MCF 10A (cell line): ENCODE data around the gene LSMEM2. TPM values are rescaled to one million over a fixed set of nuclear protein-coding genes. Genes with fewer than 3 reads are reported as not detected.

Source experiments
- BruUV-seq: library from RNA; stranded (reverse); fragments of 400-500 nt; replicated peaks from 2 replicates; lab custom pipeline; 2021; lab: Mats Ljungman, UMichigan
- CTCF ChIA-PET: fragments of 300-600 bp; sonication (Branson Sonifier 250); formaldehyde crosslinking; extraction: SDS; loops from one replicate; lab custom pipeline; 2021; ENCODE audit warnings: antibody characterized with exemption, inconsistent platforms; lab: Yijun Ruan, JAX
- POLR2A ChIA-PET: fragments of 300-600, 350-650 bp; sonication (Branson Sonifier 250); formaldehyde crosslinking; extraction: SDS; loops from one replicate; lab custom pipeline; 2020; ENCODE audit warnings: antibody characterized with exemption, inconsistent platforms; lab: Yijun Ruan, JAX
- DNase-seq: peaks from one replicate; pipeline ENCODE4 v3.0.0-alpha.2; 2018; ENCODE audit not compliant: unreplicated experiment
- H3K27ac Mint-ChIP-seq: one replicate; pipeline ENCODE4 v1.8.0; 2022; ENCODE audit warnings: mild to moderate bottlenecking, low read depth, mixed read lengths; ENCODE audit not compliant: unreplicated experiment
- H3K27me3 Mint-ChIP-seq: one replicate; pipeline ENCODE4 v1.8.0; 2022; ENCODE audit warnings: mixed read lengths; ENCODE audit not compliant: insufficient read depth, unreplicated experiment
- H3K36me3 Mint-ChIP-seq: one replicate; pipeline ENCODE4 v1.8.0; 2022; ENCODE audit warnings: mild to moderate bottlenecking, moderate library complexity, mixed read lengths; ENCODE audit not compliant: insufficient read depth, unreplicated experiment
- H3K4me1 Mint-ChIP-seq: one replicate; pipeline ENCODE4 v1.8.0; 2022; ENCODE audit warnings: mixed read lengths; ENCODE audit not compliant: insufficient read depth, unreplicated experiment
- H3K4me3 Mint-ChIP-seq: one replicate; pipeline ENCODE4 v1.8.0; 2022; ENCODE audit warnings: mild to moderate bottlenecking, moderate library complexity, mixed read lengths; ENCODE audit not compliant: unreplicated experiment
- H3K9me3 Mint-ChIP-seq: one replicate; pipeline ENCODE4 v1.8.0; 2022; ENCODE audit warnings: mixed read lengths; ENCODE audit not compliant: unreplicated experiment
- intact Hi-C: fragments of 100-400 bp; cut with micrococcal nuclease; formaldehyde crosslinking; loops from 2 replicates; pipeline ENCODE4 v1.14.1; 2022
- total RNA-seq: library from RNA; stranded (reverse); gene quantifications from 2 replicates; pipeline ENCODE4 v1.2.3, GENCODE V29; 2022
- TF ChIP-seq, protein P1 (sequence below): fragments of 200-600 bp; IDR thresholded peaks from one replicate; pipeline ENCODE4 v1.8.0; 2022; ENCODE audit warnings: antibody characterized with exemption, mild to moderate bottlenecking; ENCODE audit not compliant: unreplicated experiment

Gene LSMEM2
- total RNA-seq, 1 experiment from 2014 or later, result not detected

DNA sequence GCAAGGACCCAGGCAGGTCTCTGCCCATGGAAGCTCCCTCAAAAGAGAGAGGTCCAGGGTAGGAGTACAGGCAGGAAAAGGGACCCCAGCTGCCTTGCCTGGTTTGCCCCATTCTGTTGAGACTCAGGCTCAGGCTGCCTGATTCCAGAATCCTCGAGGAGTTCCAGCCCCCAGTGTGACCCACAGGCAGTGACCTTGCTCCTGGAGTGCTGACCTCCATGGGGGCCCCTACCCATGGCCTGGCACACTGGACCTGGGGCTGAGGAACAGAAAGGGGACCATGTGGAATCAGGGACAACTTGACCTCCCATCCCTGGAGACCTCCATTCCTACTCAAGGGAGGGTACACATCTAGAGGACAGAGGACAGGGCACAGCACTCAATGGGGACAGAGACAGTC is 13.3 kb upstream of the LSMEM2 start:
- no TSS peak for BruUV-seq
- Mint-ChIP-seq H3K27me3 (no peaks in the 10 kb centered on the region), H3K27ac (no peak overlapping the region), H3K4me1 (peaks cover 25% of the 10 kb centered on the region), H3K9me3 (no peaks in the 10 kb centered on the region), H3K4me3 (no peak overlapping the region), H3K36me3 (no peaks in the 10 kb centered on the region)
- TF ChIP-seq, protein P1, sequence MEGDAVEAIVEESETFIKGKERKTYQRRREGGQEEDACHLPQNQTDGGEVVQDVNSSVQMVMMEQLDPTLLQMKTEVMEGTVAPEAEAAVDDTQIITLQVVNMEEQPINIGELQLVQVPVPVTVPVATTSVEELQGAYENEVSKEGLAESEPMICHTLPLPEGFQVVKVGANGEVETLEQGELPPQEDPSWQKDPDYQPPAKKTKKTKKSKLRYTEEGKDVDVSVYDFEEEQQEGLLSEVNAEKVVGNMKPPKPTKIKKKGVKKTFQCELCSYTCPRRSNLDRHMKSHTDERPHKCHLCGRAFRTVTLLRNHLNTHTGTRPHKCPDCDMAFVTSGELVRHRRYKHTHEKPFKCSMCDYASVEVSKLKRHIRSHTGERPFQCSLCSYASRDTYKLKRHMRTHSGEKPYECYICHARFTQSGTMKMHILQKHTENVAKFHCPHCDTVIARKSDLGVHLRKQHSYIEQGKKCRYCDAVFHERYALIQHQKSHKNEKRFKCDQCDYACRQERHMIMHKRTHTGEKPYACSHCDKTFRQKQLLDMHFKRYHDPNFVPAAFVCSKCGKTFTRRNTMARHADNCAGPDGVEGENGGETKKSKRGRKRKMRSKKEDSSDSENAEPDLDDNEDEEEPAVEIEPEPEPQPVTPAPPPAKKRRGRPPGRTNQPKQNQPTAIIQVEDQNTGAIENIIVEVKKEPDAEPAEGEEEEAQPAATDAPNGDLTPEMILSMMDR, result no peak
- POLR2A ChIA-PET, result interaction anchor here (1.1 to 1.5 kb wide), 2 partner anchors 19 to 62 kb away, joined by 3 read pairs; partner anchors contain the start of gene TUSC2
- intact Hi-C loops, result no loop called here
- no peak for DNase-seq
- CTCF ChIA-PET, result interaction anchor here (0.6 to 1.5 kb wide), 3 partner anchors 9 to 63 kb away, joined by 3 to 11 read pairs (median 3); no protein-coding TSS in a partner anchor

DNA sequence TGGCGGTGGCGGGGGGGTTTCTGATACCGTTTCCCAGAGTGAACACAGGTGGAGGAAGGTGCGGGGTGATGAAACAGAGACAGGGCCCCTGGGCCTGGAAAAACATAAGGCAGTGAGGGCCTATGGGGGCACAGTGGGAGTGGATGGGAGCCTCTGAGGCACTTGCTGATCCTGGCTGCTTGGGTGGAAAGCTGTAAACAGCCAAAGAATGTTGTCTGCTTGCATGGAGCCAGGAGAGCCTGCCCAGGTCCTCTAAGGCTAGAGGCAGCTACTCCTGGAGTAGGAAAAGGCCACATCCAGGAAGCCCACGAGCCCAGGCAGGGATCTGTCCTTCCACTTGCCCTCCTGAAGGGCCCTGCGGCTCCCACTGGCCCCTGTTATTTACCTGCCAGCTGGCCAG is 12.9 kb upstream of the LSMEM2 start:
- TF ChIP-seq, protein P1, result no peak
- Mint-ChIP-seq H3K9me3 (no peaks in the 10 kb centered on the region), H3K36me3 (no peaks in the 10 kb centered on the region), H3K27ac (no peak overlapping the region), H3K4me1 (peaks cover 27% of the 10 kb centered on the region), H3K4me3 (no peak overlapping the region), H3K27me3 (no peaks in the 10 kb centered on the region)
- intact Hi-C loops, result no loop called here
- DNase-seq, result no peak
- no TSS peak for BruUV-seq
- ChIA-PET CTCF (interaction anchor here (0.6 to 1.0 kb wide), 4 partner anchors 56 to 127 kb away, joined by 3 to 4 read pairs (median 3); no protein-coding TSS in a partner anchor), POLR2A (interaction anchor here (1.1 to 1.5 kb wide), 2 partner anchors 19 to 62 kb away, joined by 3 read pairs; partner anchors contain the start of gene TUSC2)

DNA sequence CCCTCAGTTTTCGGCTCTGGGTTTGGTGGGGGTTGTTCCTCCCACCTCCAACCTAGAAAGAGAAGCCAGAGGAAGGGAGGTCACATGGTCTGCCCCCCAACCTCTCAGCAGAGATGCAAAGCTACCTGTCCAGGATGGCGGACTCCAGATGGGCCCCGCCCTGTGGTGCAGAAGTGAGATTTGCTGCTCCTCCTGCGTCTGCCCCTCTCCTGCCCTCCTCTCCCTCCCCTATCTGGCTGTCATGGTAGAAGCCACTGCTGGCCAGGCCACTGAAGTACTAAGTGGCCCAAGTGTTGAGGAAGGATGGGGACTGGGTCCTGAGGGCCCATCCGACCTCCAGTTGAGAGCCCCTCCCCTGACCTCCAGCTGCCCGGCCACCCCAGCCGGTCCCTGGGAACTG is 12.1 kb upstream of the LSMEM2 start:
- Mint-ChIP-seq H3K9me3 (no peaks in the 10 kb centered on the region), H3K27me3 (no peaks in the 10 kb centered on the region), H3K4me3 (no peak overlapping the region), H3K36me3 (peaks cover 5% of the 10 kb centered on the region), H3K27ac (no peak overlapping the region), H3K4me1 (peaks cover 34% of the 10 kb centered on the region)
- no peak for DNase-seq
- CTCF ChIA-PET, result interaction anchor here (0.6 to 1.6 kb wide), 7 partner anchors 15 to 167 kb away, joined by 3 to 12 read pairs (median 3); no protein-coding TSS in a partner anchor
- TF ChIP-seq, protein P1, result no peak
- intact Hi-C loops, result no loop called here
- POLR2A ChIA-PET, result interaction anchor here (0.6 to 0.8 kb wide), 2 partner anchors 41 to 61 kb away, joined by 3 to 5 read pairs; no protein-coding TSS in a partner anchor
- BruUV-seq, result no TSS peak

DNA sequence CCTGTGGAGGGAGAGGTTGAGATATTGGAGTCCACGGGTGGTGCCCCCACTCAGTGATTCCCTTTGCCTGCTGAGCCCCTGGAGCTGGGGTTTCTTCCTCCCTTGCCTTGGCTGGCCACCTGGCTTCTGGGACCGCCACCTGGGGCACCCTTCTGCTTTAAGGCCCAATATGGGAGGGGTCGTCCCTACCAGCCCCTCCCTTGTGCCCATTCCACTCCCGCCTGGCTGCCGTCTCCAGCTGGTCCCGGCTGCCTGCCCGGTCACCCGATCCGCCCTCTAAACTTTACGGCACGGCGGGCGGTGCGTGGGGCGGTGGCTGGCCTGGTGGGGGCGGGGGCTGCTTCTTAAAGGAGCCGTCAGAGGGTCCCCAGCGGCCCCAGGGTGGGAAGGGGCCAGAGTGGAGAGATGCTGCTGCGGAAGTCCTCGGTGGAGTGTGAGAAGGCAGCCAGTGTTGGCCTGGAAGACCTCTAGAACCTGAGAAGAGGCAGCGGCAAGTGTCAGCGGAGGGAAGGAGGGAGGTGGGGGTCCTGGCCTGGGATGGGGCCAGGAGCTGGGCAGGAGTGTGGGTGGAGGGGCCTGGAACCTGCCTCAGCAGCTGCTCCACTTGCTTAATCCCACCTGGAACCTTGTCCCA is 11.5 kb upstream of the LSMEM2 start:
- intact Hi-C loops, result no loop called here
- Mint-ChIP-seq H3K4me1 (peaks cover 34% of the 10 kb centered on the region), H3K27me3 (no peaks in the 10 kb centered on the region), H3K4me3 (no peak overlapping the region), H3K9me3 (no peaks in the 10 kb centered on the region), H3K36me3 (peaks cover 5% of the 10 kb centered on the region), H3K27ac (no peak overlapping the region)
- no TSS peak for BruUV-seq
- ChIA-PET CTCF (interaction anchor here (0.6 to 1.6 kb wide), 5 partner anchors 16 to 179 kb away, joined by 3 to 12 read pairs (median 3); no protein-coding TSS in a partner anchor), POLR2A (interaction anchor here (0.6 to 0.8 kb wide), 3 partner anchors 16 to 60 kb away, joined by 3 to 5 read pairs (median 4); no protein-coding TSS in a partner anchor)
- no peak for DNase-seq
- TF ChIP-seq, protein P1, result no peak
